NCI-H1436 (cell line): Measurements from ENCODE around the gene TXN2.
"Not testable (repeated sequence)": the region's sequence is repeated elsewhere in the genome, so short reads cannot be mapped to it uniquely, and the experiment has no call there.

Experiments
- DNase-seq: peaks from one replicate; lab custom pipeline; 2025; lab: John Stamatoyannopoulos, UW

Gene TXN2

DNA sequence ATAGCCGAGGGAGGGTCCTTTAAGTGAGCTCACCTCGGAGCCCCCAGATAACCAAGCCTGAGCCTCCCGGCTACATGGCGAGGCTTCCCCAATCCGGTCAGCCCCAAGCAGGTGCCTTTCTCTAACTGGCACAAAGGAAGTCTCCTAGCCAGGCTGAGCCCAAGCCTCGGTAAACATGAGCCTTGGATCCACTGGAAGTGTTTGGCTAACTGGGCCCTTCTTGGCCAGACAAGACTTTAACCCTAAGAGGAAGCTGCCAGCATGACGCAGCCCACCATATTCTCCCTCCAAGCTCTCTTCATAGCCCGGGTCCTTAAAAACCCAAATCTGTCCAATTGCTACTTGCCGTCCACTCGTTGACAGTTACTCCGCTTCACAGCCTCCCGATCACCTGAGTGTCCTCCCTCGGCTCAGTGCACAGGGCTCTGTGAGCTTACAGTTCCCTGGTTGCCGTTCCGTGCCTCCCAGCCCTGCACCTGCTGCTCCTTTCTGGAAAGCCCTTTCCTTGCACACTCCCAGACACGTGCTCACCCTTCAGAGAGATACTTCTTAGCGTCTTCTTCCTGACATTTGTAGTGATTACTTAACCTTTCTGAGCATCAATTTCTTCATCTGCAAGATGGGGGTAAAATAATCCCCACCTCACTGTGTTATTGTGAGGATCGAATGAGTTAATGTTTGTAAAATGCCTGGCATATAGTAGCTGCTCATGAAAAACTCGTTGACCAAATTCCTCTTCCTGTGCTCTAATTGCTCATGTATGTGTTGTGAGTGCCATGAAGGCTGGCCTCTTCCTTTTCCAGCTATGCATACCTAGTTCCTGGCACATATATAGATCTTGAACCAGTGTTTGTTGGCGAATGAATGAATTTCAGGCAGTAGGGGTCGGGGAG is 25.6 kb downstream of the TXN2 start:
- no peak for DNase-seq

DNA sequence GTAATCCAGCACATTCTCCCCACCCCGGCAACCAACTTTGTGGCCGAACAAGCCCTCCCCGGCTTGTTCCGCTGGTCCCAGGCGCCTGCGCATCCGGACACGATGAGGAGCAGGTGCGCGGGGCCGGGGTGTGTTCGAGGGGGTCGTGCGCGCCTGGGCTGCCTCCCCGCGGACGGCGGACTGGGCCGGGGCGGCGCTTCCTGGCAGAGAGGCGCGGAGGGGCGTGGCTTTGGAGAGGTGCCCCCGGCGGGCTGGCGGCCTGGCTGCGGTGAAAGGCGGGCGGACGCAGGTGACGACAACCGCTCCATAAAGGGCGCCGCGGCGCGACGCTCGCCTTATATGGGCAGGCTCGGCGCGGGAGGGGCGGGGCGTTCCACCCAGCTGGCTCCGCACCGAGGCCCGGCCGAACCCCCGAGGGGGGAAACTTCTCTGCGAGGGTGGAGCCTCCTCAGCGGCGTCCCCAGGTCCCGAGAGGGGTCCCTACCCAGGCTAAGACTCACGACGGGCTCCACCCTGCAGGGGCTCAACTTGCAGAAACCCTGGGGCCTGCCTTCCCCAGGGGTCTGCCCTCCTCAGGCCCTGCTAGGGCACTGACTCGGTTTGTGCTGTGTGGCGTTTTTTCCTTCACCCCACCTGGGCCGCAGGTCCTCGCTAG is 26.4 kb downstream of the TXN2 start:
- DNase-seq = peak; percentile 94

- DNase-seq = no peak
Observed at GRCh38 chr22:36453855-36454378, 27.5 kb downstream of the TXN2 start.

- DNase-seq = not testable (repeated sequence)
Observed at GRCh38 chr22:36452978-36453607, 28.3 kb downstream of the TXN2 start.

DNA sequence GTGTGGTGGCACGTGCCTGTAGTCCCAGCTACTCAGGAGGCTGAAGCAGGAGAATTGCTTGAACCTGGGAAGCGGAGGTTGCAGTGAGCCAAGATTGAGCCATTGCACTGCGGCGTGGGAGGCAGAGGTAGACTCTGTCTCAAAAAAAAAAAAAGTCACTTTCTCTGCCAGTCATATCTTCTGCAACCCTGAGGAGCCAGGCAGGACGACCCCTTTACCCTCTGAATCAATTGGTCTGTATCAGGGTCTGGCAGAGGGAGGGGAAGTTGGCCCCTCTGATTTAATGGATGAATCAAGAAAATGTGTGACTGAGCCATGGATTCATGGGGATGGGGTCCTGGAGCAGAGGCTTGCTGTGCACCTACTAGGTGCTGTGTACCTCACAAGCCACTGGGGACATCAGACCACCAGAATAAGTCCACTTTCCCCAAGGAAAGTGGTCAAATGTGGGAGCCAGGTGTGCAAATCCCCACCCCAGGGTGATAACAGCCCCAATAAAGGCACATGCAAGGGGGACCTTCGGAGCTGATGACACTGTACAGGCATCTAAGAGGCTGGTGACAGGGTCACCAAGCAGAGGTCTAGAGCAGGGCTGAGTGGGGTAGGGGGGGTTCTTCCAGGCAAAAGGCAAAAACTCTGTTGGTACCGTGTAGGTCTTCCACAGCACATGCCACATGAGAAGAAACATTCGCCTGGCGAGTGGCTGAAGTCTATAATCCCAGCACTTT is 29.0 kb downstream of the TXN2 start:
- no peak for DNase-seq

DNA sequence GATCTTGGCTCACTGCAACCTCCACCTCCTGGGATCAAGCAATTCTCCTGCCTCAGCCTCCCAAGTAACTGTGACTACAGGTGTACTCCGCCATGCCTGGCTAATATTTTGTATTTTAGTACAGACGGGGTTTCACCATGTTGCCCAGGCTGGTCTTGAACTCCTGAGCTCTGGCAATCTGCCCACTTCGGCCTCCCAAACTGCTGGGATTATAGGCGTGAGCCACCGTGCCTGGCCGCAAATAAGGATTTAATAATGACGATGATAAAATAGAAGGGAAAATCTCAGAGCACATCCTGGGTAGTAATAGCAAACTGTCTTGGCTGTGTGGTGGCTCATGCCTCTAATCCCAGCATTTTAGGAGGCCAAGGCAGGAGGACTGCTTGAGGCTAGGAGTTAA is 30.5 kb downstream of the TXN2 start:
- not testable (repeated sequence) for DNase-seq

GRCh38 chr22:36449596-36450175 is 31.8 kb downstream of the TXN2 start:
- no peak for DNase-seq

- no peak for DNase-seq
Observed at GRCh38 chr22:36447632-36448031, 33.8 kb downstream of the TXN2 start.

GRCh38 chr22:36445158-36445668 is 36.2 kb downstream of the TXN2 start:
- no peak for DNase-seq

DNA sequence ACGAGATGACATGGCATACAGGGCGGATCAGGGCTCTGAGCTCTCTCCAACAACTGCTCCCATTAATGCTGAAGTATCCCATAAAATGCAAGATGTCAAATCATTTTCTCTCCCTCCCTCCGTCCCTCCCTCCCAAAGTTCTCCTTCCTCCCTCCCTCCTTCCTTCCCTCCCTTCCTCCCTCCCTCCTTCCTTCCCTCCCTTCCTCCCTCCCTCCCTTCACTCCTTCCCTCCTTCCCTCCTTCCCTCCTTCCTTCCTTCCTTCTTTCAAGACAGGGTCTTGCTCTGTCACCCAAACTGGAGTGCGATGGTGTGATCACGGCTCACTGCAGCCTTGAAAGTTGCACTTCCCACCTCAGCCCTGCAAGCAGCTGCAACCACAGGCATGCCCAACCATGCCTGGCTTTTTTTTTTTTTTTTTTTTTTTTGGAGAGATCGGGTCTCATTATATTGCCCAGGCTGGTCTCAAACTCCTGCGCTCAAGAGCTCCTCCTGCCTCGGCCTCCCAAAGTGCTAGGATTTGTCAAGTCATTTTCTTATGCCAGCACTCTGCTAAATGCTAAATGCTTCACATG is 38.2 kb downstream of the TXN2 start:
- DNase-seq = no peak

DNA sequence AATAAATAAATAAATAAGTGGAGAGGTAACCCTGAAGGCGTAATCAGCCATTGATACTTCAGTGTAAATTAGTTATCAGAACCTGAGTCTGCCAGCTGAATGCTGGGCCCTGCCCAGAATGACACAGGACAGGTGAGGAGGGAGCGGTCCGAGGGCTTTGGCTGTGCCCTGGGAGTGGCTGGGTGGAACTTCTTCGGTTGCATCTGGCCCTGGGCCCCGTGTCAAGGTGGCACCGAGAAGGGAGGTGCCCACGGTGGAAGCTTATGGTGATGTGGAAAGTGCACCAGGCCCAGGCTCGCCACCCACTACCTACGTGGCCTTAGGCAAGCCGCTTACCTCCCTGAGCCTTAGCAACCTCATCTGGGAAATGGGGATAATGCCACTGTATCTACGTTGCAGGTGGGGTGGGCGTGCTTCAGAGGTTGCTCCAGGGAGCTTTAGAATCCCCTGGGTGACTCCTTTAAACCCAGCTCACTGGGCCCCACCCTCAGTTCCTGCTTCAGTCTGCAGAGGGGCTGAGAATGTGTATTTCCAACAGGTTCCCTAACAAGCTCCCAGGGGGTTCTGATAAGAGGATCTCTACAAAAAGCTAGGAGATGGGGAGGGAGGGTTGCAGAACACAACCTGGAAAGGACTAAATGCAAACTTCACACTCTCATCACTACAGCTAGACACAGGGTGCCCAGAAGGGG is 38.8 kb downstream of the TXN2 start:
- peak; percentile 49 for DNase-seq

DNA sequence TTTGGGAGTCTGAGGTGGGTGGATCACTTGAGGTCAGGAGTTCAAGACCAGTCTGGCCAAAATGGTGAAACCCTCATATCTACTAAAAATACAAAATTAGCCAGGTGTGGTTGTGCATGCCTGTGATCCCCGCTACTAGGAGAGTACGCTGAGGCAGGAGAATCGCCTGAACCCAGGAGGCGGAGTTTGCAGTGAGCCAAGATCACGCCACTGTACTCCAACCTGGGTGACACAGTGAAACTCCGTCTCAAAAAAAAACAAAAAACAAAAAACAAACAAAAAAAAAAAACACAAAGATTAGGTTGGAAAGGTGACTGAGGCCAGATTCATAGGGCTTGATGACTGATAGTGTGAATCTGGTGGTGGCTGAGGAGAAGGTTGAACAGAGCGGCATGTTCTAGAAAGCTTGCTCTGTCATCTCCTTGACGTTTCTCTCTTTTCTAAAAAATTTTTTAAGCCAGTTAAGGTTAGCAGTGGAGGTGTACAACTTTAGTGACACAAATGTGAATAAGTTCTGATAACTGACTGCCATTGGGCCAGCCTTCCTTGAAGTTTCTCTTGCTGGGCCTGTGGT is 40.9 kb downstream of the TXN2 start:
- DNase-seq = no peak

DNA sequence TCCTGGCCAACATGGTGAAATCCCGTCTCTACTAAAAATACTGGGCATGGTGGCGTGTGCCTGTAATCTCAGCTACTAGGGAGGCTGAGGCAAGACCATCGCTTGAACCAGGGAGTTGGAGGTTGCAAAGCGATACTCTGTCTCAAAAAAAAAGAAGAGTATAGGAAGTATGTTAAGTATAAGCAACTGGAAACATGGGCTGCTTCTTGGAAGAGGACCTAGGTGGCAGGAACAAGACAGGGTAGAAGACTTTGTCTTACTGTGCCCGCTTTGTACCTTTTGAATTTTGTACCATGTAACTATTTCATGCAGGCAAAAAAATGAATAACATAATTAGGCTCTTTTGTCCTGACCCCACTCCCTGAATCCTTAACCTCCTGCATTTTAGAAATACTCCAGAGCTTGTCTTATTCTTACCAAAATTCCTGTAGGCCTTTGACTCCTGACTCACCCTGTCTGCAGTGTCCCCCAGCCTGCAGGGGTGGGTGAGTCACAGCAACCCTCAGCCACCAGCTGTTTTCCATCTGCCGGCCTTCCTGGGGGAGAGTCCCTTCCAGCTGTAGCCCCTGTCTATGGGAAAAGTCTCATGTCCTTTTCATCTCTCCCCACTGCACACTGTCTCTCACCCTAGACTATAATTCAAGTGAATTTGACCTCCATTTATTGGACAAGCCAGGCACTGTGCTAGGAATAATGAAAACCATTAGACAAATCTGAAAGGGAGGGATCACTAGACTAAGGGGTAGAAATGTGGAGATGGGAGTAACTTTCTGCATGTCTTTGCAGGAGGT is 41.8 kb downstream of the TXN2 start:
- DNase-seq = no peak

DNA sequence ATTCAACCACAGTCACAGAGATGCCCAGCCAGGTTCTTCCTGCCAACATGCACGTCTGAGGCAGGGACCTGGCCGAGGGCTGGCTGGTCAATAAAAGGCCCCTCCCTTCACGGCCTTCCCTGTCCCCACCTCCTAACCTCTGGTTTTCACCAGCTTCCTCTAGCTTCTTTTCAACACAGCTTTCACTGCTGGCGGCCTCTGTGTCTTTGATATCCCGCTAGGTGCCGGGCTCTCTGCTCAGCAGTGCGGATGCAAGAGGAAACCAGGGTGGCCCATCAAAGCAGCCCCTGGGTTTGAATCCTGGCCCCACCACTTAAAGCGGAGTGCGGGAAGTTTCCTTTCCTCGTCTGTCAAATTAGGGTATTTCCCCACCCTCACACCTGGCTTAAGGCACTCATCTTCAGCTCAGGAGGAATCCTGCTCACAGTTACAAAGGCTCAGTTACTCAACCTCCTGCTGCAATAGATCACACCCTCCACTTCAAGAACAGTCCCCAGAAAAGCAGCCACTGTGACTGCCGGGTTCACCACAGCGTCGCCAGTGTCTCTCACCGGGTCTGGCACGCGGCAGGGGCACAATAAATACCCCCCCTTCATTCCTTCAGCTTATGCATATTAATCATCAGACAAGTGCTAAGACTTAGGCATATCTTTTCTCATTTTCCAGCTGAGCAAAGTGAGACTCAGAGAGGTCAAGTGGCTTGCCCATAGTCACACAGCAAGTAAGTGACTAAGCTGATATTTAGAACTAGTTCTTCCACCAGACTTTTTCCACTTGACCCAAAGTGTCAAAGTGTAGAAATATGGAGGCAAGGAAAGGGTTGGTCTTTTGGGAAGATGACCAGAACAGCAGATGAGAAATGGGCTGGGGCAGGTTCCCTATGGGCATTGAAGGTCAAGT is 45.7 kb downstream of the TXN2 start:
- no peak for DNase-seq

DNA sequence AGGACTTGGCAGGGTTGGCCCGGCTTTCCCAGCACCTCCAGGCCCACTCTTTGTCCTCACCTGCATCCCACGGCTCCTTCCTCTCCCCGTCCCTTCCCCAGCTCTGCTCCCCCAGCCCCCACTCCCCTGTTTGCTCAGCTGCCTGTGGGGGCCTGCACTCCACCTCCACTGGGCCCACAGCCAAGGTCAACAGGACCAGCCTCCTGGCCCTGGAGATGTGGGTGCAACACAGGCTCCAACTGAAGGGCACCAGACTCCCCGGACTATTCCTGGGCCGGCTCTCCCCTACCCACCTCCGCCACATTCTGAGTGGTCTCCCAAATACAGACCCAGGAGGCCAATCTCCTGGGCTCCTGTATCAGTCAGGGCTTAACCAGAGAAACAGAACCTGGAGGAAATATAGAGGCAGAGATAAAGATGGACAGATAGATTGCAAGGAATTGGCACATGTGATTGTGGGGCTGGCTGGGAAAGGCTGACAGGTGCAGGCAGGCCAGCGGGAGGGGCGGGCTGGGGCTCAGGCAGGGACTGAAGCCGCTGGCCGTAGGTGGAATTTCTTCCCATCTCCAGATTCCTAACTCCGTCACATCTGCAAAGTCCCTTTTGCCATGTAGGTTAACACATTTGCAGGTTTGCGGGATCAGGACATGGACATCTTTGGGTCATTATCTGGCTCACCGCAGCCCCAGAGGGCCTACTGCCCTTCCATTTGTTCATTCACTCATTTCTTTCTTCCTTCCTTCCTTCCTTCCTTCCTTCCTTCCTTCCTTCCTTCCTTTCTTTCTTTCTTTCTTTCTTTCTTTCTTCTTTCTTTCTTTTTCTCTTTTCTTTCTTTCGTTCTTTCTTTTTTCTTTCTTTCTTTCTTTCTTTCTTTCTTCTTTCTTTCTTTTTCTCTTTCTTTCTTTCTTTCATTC is 47.9 kb downstream of the TXN2 start:
- DNase-seq = peak; percentile 47

- no peak for DNase-seq
Observed at GRCh38 chr22:36432592-36433317, 48.7 kb downstream of the TXN2 start.
